ENCODE measurements around the gene LRRC51.

DNA sequence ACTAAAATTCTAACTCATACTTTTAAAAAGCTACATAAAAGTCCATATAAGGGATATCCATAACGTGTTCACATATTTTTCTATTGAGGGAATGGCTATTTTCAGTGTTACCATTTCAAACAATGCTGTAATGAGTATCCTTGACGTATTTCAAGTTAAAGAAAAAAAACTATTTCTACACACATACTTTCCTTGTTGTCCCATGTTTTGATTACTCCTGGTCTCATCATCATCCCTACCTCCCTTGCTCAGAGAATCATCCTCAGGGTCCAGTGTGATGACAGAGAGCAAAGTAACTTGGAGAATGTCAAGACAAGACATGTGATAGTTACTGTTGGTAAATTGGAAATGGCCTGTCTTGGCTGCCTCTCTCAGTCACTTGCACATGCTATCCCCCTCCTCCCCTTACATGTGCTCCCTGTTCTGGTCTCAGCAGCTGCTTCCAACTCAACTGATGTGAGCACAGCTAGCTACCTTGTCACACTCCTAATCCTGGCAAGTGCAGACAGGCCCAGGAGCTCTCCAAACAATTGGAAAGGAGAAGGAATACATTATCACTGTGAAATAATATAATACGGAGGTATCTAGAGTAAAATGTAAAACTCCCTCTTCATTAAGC, 22.1 kb upstream of the LRRC51 start:
- TF ChIP-seq POLR2A (IDR thresholded peaks at IDR 0.05) (no peak), CTCF (IDR thresholded peaks at IDR 0.05) (no peak)
